HepG2 (cell line): ENCODE data around the gene HOXD1. TPM values are rescaled to one million over a fixed set of nuclear protein-coding genes. Genes with fewer than 3 reads are reported as not detected.

Experiments
- ATAD3A ChIP-seq: sonication (generic); formaldehyde crosslinking; IDR thresholded peaks from 2 replicates; pipeline ENCODE4 v1.4.0; 2020; ENCODE audit warnings: missing genetic modification reagents
- BRD4 ChIP-seq: sonication (generic); formaldehyde crosslinking; IDR thresholded peaks from 2 replicates; pipeline ENCODE4 v1.4.0; 2020; ENCODE audit warnings: missing genetic modification reagents
- CC2D1A ChIP-seq: sonication (generic); formaldehyde crosslinking; IDR thresholded peaks from 2 replicates; pipeline ENCODE4 v1.8.1; 2023; ENCODE audit warnings: mild to moderate bottlenecking, missing genetic modification reagents
- GZF1 ChIP-seq: sonication (generic); formaldehyde crosslinking; IDR thresholded peaks from 2 replicates; pipeline ENCODE4 v1.5.1; 2020; ENCODE audit warnings: mild to moderate bottlenecking, missing genetic modification reagents
- HDAC2 ChIP-seq: sonication (generic); formaldehyde crosslinking; IDR thresholded peaks from 2 replicates; pipeline ENCODE4 v1.4.0; 2020; ENCODE audit warnings: missing genetic modification reagents
- MAFG ChIP-seq: sonication (generic); formaldehyde crosslinking; IDR thresholded peaks from 2 replicates; pipeline ENCODE4 v1.5.1; 2020; ENCODE audit warnings: mild to moderate bottlenecking, missing genetic modification reagents
- MED8 ChIP-seq: sonication (generic); formaldehyde crosslinking; IDR thresholded peaks from 2 replicates; pipeline ENCODE4 v1.8.1; 2023; ENCODE audit warnings: mild to moderate bottlenecking, missing genetic modification reagents; ENCODE audit not compliant: insufficient replicate concordance
- POLR2AphosphoS2 ChIP-seq: IDR thresholded peaks from 2 replicates; pipeline ENCODE4 v1.6.1; 2011; ENCODE audit warnings: low read depth, low read length, improper control_type of control experiment
- RBAK ChIP-seq: sonication (generic); formaldehyde crosslinking; IDR thresholded peaks from 2 replicates; pipeline ENCODE4 v1.5.1; 2020; ENCODE audit warnings: mild to moderate bottlenecking, missing genetic modification reagents
- SMAD3 ChIP-seq: sonication (generic); formaldehyde crosslinking; IDR thresholded peaks from 2 replicates; pipeline ENCODE4 v1.4.0; 2020; ENCODE audit warnings: missing genetic modification reagents
- SMAD9 ChIP-seq: sonication (generic); formaldehyde crosslinking; IDR thresholded peaks from 2 replicates; pipeline ENCODE4 v1.5.1; 2020; ENCODE audit warnings: mild to moderate bottlenecking, missing genetic modification reagents
- TRIM24 ChIP-seq: sonication (generic); formaldehyde crosslinking; IDR thresholded peaks from 2 replicates; pipeline ENCODE4 v1.8.0; 2022; ENCODE audit warnings: mild to moderate bottlenecking, missing genetic modification reagents
- ZBED4 ChIP-seq: sonication (generic); formaldehyde crosslinking; IDR thresholded peaks from 2 replicates; pipeline ENCODE4 v1.4.0; 2020; ENCODE audit warnings: missing genetic modification reagents, borderline replicate concordance
- ZNF703 ChIP-seq: sonication (generic); formaldehyde crosslinking; IDR thresholded peaks from 2 replicates; pipeline ENCODE4 v1.5.1; 2020; ENCODE audit warnings: missing genetic modification reagents, mild to moderate bottlenecking, moderate library complexity, borderline replicate concordance
- ZNF770 ChIP-seq: sonication (generic); formaldehyde crosslinking; IDR thresholded peaks from 2 replicates; pipeline ENCODE4 v1.5.0; 2020; ENCODE audit warnings: mild to moderate bottlenecking, missing genetic modification reagents
- ZNF781 ChIP-seq: sonication (generic); formaldehyde crosslinking; IDR thresholded peaks from 2 replicates; pipeline ENCODE4 v1.5.1; 2020; ENCODE audit warnings: borderline replicate concordance, mild to moderate bottlenecking, missing genetic modification reagents; ENCODE audit errors: not compliant biosample characterization
- polyA plus RNA-seq, 8 experiments: library from polyadenylated mRNA; depleted of rRNA in 3 of 8; stranded (reverse) in 7 of 8; unstranded in 1 of 8; fragments of >200 nt; fragmentation: Illumina TruSeq in 4 of 8; extraction: Trizol in 4 of 8; gene quantifications; 2 replicates each; pipeline versions ENCODE4 v1.2.1 to v1.2.3, GENCODE V29; 2011 to 2016; ENCODE audit warnings: low read depth in 4 of 8, missing spikeins in 1 of 8, mixed read lengths in 1 of 8; ENCODE audit not compliant: insufficient read depth in 1 of 8
- total RNA-seq, 5 experiments: library from RNA; depleted of rRNA; stranded (reverse); fragments of >200 nt; fragmentation: Illumina TruSeq; extraction: Trizol; gene quantifications; 2 replicates each; pipeline ENCODE4 v1.2.3, GENCODE V29; 2016; ENCODE audit warnings: low read depth in 1 of 5
- TF ChIP-seq, protein P1 (sequence below): sonication (generic); formaldehyde crosslinking; conservative IDR thresholded peaks from 2 replicates; pipeline ENCODE4 v1.4.0; 2020; ENCODE audit warnings: missing genetic modification reagents
- TF ChIP-seq, protein P2 (sequence below): sonication (generic); formaldehyde crosslinking; IDR thresholded peaks from 2 replicates; pipeline ENCODE4 v1.4.0; 2020; ENCODE audit warnings: mild to moderate bottlenecking, missing genetic modification reagents
- TF ChIP-seq, protein P3 (sequence below): sonication (generic); formaldehyde crosslinking; IDR thresholded peaks from 2 replicates; pipeline ENCODE4 v1.4.0; 2020; ENCODE audit warnings: missing genetic modification reagents, borderline replicate concordance

The HOXD1 gene
- total and polyA plus RNA-seq, 2 of the 13 experiments (the other 11 are each of a cell fraction or from before 2014, with no cell fraction given): 10.0 to 22.3 TPM

DNA sequence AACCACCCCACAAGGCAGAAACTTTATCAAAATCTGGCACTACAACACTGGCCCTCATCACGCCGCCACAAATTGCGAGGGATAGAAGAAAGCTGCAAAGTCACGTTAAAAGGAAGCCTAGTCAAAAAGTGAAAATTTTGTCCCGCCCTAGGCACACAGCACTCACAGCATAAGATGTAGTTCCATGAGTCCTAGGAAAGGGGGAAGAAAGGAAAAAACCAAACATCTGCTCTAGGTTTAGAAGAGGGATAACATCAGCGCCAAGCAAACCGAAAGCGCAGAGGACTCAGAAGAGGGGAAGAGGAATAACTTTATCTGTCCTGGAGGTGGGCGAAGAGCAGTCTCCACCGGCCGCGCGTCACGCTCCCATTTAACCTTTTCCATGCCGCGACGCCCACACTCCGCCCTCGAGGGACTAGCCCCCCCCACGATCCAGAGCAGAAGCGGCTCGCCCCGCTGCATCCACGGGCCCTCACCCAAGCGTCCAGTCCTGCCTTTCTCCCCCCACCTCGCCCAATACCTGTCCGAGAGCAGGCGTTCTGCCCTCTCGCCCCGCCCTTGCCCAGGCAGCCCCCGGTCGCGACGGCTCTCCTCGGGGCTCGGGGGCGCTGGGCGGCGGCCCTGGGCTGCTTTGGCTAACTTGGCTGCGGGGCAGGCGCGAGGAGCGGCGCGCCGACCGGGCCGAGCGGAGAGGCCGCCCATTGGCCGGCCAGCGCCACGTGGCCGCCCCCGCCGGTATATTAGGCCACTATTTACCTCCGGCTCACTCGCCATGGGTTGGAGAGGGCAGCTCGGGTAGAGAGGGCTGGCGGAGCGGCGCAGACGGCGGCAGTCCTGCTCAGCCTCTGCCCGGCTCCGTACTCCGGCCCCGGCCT lies at the start of gene HOXD1 (continued):
- TF ChIP-seq ZBED4 (CRISPR knock-in tag): no peak
- TF ChIP-seq, protein P1, sequence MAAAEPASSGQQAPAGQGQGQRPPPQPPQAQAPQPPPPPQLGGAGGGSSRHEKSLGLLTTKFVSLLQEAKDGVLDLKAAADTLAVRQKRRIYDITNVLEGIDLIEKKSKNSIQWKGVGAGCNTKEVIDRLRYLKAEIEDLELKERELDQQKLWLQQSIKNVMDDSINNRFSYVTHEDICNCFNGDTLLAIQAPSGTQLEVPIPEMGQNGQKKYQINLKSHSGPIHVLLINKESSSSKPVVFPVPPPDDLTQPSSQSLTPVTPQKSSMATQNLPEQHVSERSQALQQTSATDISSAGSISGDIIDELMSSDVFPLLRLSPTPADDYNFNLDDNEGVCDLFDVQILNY (CRISPR knock-in tag): no peak
- TF ChIP-seq ZNF781: no peak
- no peak for TF ChIP-seq BRD4 (CRISPR knock-in tag)
- peak; percentile 32 for TF ChIP-seq MED8 (CRISPR knock-in tag)
- no peak for TF ChIP-seq POLR2AphosphoS2
- TF ChIP-seq ZNF770: no peak
- TF ChIP-seq, protein P2, sequence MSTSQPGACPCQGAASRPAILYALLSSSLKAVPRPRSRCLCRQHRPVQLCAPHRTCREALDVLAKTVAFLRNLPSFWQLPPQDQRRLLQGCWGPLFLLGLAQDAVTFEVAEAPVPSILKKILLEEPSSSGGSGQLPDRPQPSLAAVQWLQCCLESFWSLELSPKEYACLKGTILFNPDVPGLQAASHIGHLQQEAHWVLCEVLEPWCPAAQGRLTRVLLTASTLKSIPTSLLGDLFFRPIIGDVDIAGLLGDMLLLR (CRISPR knock-in tag): no peak
- no peak; the same call in 1 of the 2 replicates for TF ChIP-seq ZNF703 (CRISPR knock-in tag)
- TF ChIP-seq SMAD3: no peak
- 0 out of 2 replicates have a peak, but pooled peaks have one; percentile 40 for TF ChIP-seq HDAC2 (CRISPR knock-in tag)
- no peak for TF ChIP-seq SMAD9 (CRISPR knock-in tag)
- no peak for TF ChIP-seq MAFG (CRISPR knock-in tag)
- 0 out of 2 replicates have a peak, but pooled peaks have one; percentile 9 for TF ChIP-seq GZF1
- TF ChIP-seq RBAK (CRISPR knock-in tag): no peak
- TF ChIP-seq CC2D1A: 0 out of 2 replicates have a peak, but pooled peaks have one; percentile 13
- TF ChIP-seq, protein P3, sequence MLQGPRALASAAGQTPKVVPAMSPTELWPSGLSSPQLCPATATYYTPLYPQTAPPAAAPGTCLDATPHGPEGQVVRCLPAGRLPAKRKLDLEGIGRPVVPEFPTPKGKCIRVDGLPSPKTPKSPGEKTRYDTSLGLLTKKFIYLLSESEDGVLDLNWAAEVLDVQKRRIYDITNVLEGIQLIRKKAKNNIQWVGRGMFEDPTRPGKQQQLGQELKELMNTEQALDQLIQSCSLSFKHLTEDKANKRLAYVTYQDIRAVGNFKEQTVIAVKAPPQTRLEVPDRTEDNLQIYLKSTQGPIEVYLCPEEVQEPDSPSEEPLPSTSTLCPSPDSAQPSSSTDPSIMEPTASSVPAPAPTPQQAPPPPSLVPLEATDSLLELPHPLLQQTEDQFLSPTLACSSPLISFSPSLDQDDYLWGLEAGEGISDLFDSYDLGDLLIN: no peak
- TF ChIP-seq TRIM24 (CRISPR knock-in tag): no peak
- TF ChIP-seq ATAD3A (CRISPR knock-in tag): no peak
